ENCODE results near the gene DCUN1D5.

DCUN1D5 gene

DNA sequence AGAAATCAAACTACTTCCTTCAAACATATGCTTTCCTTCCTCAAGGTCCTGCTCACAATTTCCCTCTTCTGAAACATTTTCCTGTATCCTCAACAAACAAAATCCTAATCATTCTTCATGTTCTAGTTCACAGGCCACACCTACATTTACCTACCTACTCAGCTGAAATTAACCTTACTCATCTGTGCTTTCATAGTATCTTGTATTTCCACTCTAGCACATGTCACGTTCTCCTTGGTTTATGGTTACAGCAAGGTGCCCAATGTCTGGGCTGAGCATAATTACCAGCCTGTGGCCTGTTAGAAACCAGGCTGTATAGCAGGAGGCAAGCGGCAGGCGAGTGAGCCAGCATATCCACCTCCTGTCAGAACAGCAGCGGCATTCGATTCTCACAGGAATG lies 13.2 kb downstream of the DCUN1D5 start:
- TF ChIP-seq FOXP2 (optimal IDR thresholded peaks at IDR 0.05; ENCODE audit: borderline replicate concordance, extremely low read depth, extremely low read length, insufficient read depth) (no peak), SIN3A (IDR thresholded peaks at IDR 0.05; ENCODE audit: borderline replicate concordance, insufficient read depth, low read length) (no peak), REST (IDR thresholded peaks at IDR 0.05; ENCODE audit: insufficient read depth in 1 of 2, low read depth in 2 of 2, low read length in 2 of 2) (no peak), TAF1 (IDR thresholded peaks at IDR 0.05; ENCODE audit: borderline replicate concordance, insufficient read depth, low read length) (no peak), POLR2AphosphoS5 (IDR thresholded peaks at IDR 0.05; ENCODE audit: low read depth, low read length) (no peak)

GRCh38 chr11:103077554-103077953 lies 14.4 kb downstream of the DCUN1D5 start:
- no peak for TF ChIP-seq TAF1 (IDR thresholded peaks at IDR 0.05; ENCODE audit: borderline replicate concordance, insufficient read depth, low read length)
- no peak for TF ChIP-seq SIN3A (IDR thresholded peaks at IDR 0.05; ENCODE audit: borderline replicate concordance, insufficient read depth, low read length)
- no peak for TF ChIP-seq REST (IDR thresholded peaks at IDR 0.05; ENCODE audit: insufficient read depth in 1 of 2, low read depth in 2 of 2, low read length in 2 of 2)
- TF ChIP-seq POLR2AphosphoS5 (IDR thresholded peaks at IDR 0.05; ENCODE audit: low read depth, low read length): no peak
- TF ChIP-seq FOXP2 (optimal IDR thresholded peaks at IDR 0.05; ENCODE audit: borderline replicate concordance, extremely low read depth, extremely low read length, insufficient read depth): no peak

GRCh38 chr11:103076361-103076760 lies 15.6 kb downstream of the DCUN1D5 start:
- TF ChIP-seq SIN3A (IDR thresholded peaks at IDR 0.05; ENCODE audit: borderline replicate concordance, insufficient read depth, low read length) (no peak), FOXP2 (optimal IDR thresholded peaks at IDR 0.05; ENCODE audit: borderline replicate concordance, extremely low read depth, extremely low read length, insufficient read depth) (no peak)

DNA sequence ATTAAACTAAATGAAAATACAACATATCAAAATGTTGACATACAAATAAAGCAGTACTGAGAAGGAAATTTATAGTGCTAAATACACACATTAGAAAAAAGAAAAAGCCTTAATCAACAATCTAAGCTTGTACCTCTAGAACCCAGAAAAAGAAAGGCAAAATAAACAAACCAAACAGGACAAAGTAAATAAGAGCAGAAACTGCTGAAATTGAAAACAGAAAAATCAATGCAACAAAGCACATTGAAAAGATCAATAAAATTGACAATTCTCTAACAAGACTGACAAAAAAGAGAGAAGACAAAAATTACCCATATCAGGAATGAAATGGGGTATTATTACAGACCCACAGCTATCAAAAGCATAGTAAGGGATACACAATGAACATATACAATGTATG lies 21.0 kb downstream of the DCUN1D5 start:
- TF ChIP-seq TAF1 (IDR thresholded peaks at IDR 0.05; ENCODE audit: borderline replicate concordance, insufficient read depth, low read length) (no peak), SIN3A (IDR thresholded peaks at IDR 0.05; ENCODE audit: borderline replicate concordance, insufficient read depth, low read length) (no peak), FOXP2 (optimal IDR thresholded peaks at IDR 0.05; ENCODE audit: borderline replicate concordance, extremely low read depth, extremely low read length, insufficient read depth) (no peak)

- TF ChIP-seq REST (IDR thresholded peaks at IDR 0.05; ENCODE audit: insufficient read depth in 1 of 2, low read depth in 2 of 2, low read length in 2 of 2): no peak
- no peak for TF ChIP-seq SIN3A (IDR thresholded peaks at IDR 0.05; ENCODE audit: borderline replicate concordance, insufficient read depth, low read length)
- no peak for TF ChIP-seq TAF1 (IDR thresholded peaks at IDR 0.05; ENCODE audit: borderline replicate concordance, insufficient read depth, low read length)
- no peak for TF ChIP-seq POLR2AphosphoS5 (IDR thresholded peaks at IDR 0.05; ENCODE audit: low read depth, low read length)
- no peak for TF ChIP-seq FOXP2 (optimal IDR thresholded peaks at IDR 0.05; ENCODE audit: borderline replicate concordance, extremely low read depth, extremely low read length, insufficient read depth)
Measured at GRCh38 chr11:103070142-103070541, 21.8 kb downstream of the DCUN1D5 start.

GRCh38 chr11:103069367-103069766 lies 22.6 kb downstream of the DCUN1D5 start:
- TF ChIP-seq FOXP2 (optimal IDR thresholded peaks at IDR 0.05; ENCODE audit: borderline replicate concordance, extremely low read depth, extremely low read length, insufficient read depth) (no peak), POLR2AphosphoS5 (IDR thresholded peaks at IDR 0.05; ENCODE audit: low read depth, low read length) (no peak), TAF1 (IDR thresholded peaks at IDR 0.05; ENCODE audit: borderline replicate concordance, insufficient read depth, low read length) (no peak), SIN3A (IDR thresholded peaks at IDR 0.05; ENCODE audit: borderline replicate concordance, insufficient read depth, low read length) (no peak), REST (IDR thresholded peaks at IDR 0.05; ENCODE audit: insufficient read depth in 1 of 2, low read depth in 2 of 2, low read length in 2 of 2) (no peak)

All from PFSK-1 (cell line).